SU-DHL-6 (cell line): Measurements from ENCODE around the gene DPH2.
A peak's percentile ranks its signal among the peaks of the same experiment; 100 is the strongest.

ENCODE experiments used
- H2AFZ ChIP-seq: fragments of 200-600 bp; sonication (generic); 2 replicates; pipeline ENCODE4 v1.6.1; 2014; ENCODE audit warnings: low read depth, mild to moderate bottlenecking, moderate library complexity, mixed read lengths, antibody characterized with exemption, low read length; ENCODE audit not compliant: severe bottlenecking
- H3F3A ChIP-seq: fragments of 200-600 bp; shearing (Covaris generic); 2 replicates; pipeline ENCODE4 v1.6.0; 2016; ENCODE audit warnings: antibody characterized with exemption, mild to moderate bottlenecking; ENCODE audit not compliant: insufficient read depth
- H3K27ac ChIP-seq: fragments of 200-600 bp; sonication (generic); 2 replicates; pipeline ENCODE4 v1.5.1; 2016; ENCODE audit warnings: low read depth, mild to moderate bottlenecking, low read length, moderate library complexity, mixed read lengths
- H3K27me3 ChIP-seq: fragments of 200-600 bp; sonication (generic), shearing (Covaris generic); 2 replicates; pipeline ENCODE4 v1.6.0; 2014; ENCODE audit warnings: mild to moderate bottlenecking, low read length
- H3K36me3 ChIP-seq: fragments of 200-600 bp; sonication (generic); 2 replicates; pipeline ENCODE4 v1.6.1; 2014; ENCODE audit warnings: mild to moderate bottlenecking, low read length, mixed read lengths
- H3K4me2 ChIP-seq: fragments of 300-600, 200-600 bp; shearing (Covaris generic), sonication (generic); 2 replicates; pipeline ENCODE4 v1.6.0; 2014; ENCODE audit warnings: low read length, low read depth, mild to moderate bottlenecking; ENCODE audit not compliant: poor library complexity, severe bottlenecking
- H3K4me3 ChIP-seq: fragments of 200-600 bp; sonication (generic); 2 replicates; pipeline ENCODE4 v1.5.1; 2014; ENCODE audit warnings: antibody characterized with exemption, low read length, mild to moderate bottlenecking, mixed read lengths; ENCODE audit not compliant: insufficient read depth, poor library complexity, severe bottlenecking
- H3K79me2 ChIP-seq: fragments of 200-600 bp; sonication (generic); 2 replicates; pipeline ENCODE4 v1.6.1; 2014; ENCODE audit warnings: mild to moderate bottlenecking, low read length, moderate library complexity; ENCODE audit not compliant: insufficient read depth
- H3K9ac ChIP-seq: fragments of 200-600 bp; sonication (generic); 2 replicates; pipeline ENCODE4 v1.7.0; 2014; ENCODE audit warnings: mild to moderate bottlenecking, low read length
- H3K9me2 ChIP-seq: fragments of 200-600 bp; sonication (generic); replicated peaks from 2 replicates; pipeline ENCODE4 v1.6.1; 2014; ENCODE audit warnings: low read length; ENCODE audit not compliant: insufficient read depth
- H3K9me3 ChIP-seq: fragments of 200-600 bp; sonication (generic); 2 replicates; pipeline ENCODE4 v1.6.1; 2014; ENCODE audit warnings: low read length, mixed read lengths; ENCODE audit not compliant: insufficient read depth
- H4K20me1 ChIP-seq: fragments of 200-600 bp; sonication (generic); 2 replicates; pipeline ENCODE4 v1.6.1; 2014; ENCODE audit warnings: low read depth, mild to moderate bottlenecking, antibody characterized with exemption, low read length, moderate library complexity, mixed read lengths
- EZH2phosphoT487 ChIP-seq: fragments of 200-600 bp; sonication (generic), shearing (Covaris generic); conservative IDR thresholded peaks from 2 replicates; pipeline ENCODE4 v1.6.1; 2018; ENCODE audit warnings: mild to moderate bottlenecking, antibody characterized with exemption, low read length, moderate library complexity, mixed read lengths
- TF ChIP-seq, protein P1 (sequence below): fragments of 200-600 bp; sonication (generic); IDR thresholded peaks from one replicate; pipeline ENCODE4 v1.5.1; 2017; ENCODE audit warnings: antibody characterized with exemption, mild to moderate bottlenecking, low read length, moderate library complexity; ENCODE audit not compliant: insufficient read depth, poor library complexity, severe bottlenecking

Gene DPH2

DNA sequence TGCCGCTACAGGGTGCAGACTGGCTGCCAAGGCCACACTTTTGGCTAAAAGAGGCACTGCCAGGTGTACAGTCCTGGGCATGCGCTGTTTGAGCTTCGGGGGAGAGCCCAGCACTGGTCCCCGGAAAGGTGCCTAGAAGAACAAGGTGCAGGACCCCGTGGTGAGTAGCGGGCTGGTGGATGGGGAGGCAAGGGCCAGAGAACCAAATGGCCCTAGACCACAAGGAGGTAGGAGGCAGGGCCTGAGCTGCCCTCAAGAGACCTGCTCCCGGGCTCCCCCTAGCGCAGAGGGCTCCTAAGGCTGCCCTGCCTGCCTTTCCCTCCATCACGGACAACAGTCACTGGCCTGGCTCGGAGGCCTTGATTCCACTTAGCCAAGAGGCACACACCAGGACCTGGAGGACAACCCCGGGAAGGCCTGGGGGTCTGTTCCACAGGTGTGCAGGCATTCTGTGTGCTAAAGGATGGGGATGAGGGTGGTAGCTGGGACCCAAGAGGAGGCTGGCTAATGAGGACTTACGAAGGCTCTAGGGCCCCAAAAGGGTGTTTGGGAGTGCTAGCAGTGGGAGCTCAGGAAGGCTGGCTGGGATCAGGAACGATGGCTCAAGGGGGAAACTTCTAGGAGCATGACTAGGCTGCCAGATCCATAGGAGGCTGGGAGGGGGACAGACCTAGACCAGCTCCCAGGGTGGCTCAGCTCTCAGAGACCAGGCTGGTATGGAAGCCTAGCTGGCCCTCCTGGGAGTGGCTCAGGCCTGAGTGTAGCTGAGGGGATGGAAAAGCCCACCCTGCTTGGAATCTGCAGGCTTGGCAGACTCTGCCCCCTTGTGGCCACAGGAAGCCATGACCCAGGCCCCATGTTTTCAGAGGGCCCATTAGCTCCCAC, 35.5 kb upstream of the DPH2 start:
- H2AFZ ChIP-seq: peak overlapping the region; percentile 46
- no peak overlapping the region for H3K9ac ChIP-seq
- no peak overlapping the region for H3K4me2 ChIP-seq
- H3K4me3 ChIP-seq: no peak overlapping the region
- H3F3A ChIP-seq: no peaks in the 10 kb centered on the region
- H3K9me2 ChIP-seq: no peaks in the 10 kb centered on the region
- H3K27ac ChIP-seq: no peak overlapping the region
- TF ChIP-seq EZH2phosphoT487: no peak
- TF ChIP-seq, protein P1, sequence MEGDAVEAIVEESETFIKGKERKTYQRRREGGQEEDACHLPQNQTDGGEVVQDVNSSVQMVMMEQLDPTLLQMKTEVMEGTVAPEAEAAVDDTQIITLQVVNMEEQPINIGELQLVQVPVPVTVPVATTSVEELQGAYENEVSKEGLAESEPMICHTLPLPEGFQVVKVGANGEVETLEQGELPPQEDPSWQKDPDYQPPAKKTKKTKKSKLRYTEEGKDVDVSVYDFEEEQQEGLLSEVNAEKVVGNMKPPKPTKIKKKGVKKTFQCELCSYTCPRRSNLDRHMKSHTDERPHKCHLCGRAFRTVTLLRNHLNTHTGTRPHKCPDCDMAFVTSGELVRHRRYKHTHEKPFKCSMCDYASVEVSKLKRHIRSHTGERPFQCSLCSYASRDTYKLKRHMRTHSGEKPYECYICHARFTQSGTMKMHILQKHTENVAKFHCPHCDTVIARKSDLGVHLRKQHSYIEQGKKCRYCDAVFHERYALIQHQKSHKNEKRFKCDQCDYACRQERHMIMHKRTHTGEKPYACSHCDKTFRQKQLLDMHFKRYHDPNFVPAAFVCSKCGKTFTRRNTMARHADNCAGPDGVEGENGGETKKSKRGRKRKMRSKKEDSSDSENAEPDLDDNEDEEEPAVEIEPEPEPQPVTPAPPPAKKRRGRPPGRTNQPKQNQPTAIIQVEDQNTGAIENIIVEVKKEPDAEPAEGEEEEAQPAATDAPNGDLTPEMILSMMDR: peak; percentile 66
- H3K9me3 ChIP-seq: no peaks in the 10 kb centered on the region
- no peaks in the 10 kb centered on the region for H4K20me1 ChIP-seq
- no peaks in the 10 kb centered on the region for H3K79me2 ChIP-seq
- H3K27me3 ChIP-seq: no peaks in the 10 kb centered on the region
- no peaks in the 10 kb centered on the region for H3K36me3 ChIP-seq

DNA sequence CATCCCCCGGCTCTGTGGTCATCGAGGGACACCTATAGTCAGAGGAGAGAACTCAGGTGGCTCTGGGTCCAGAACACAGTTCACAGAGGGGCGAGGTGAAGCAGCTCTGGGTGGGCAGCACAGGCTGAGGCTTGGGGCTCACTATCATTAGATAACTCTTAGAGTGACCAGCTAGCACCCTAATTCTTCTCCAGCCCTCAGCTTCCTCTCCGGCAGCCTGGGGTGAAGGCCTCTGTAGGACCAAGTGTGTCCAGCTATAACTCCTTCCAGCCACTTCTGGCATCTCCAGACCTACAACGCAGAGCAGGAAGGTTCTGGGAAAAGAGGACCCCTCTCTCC, 34.9 kb upstream of the DPH2 start:
- H3K27me3 ChIP-seq: no peaks in the 10 kb centered on the region
- H3K27ac ChIP-seq: no peak overlapping the region
- no peaks in the 10 kb centered on the region for H3K36me3 ChIP-seq
- TF ChIP-seq EZH2phosphoT487: no peak
- TF ChIP-seq, protein P1: no peak
- H3K9me3 ChIP-seq: no peaks in the 10 kb centered on the region
- no peak overlapping the region for H3K4me3 ChIP-seq
- no peak overlapping the region for H3K9ac ChIP-seq
- H3K4me2 ChIP-seq: no peak overlapping the region
- H3K79me2 ChIP-seq: no peaks in the 10 kb centered on the region
- no peaks in the 10 kb centered on the region for H4K20me1 ChIP-seq
- no peaks in the 10 kb centered on the region for H3K9me2 ChIP-seq
- no peak overlapping the region for H2AFZ ChIP-seq
- H3F3A ChIP-seq: no peaks in the 10 kb centered on the region

DNA sequence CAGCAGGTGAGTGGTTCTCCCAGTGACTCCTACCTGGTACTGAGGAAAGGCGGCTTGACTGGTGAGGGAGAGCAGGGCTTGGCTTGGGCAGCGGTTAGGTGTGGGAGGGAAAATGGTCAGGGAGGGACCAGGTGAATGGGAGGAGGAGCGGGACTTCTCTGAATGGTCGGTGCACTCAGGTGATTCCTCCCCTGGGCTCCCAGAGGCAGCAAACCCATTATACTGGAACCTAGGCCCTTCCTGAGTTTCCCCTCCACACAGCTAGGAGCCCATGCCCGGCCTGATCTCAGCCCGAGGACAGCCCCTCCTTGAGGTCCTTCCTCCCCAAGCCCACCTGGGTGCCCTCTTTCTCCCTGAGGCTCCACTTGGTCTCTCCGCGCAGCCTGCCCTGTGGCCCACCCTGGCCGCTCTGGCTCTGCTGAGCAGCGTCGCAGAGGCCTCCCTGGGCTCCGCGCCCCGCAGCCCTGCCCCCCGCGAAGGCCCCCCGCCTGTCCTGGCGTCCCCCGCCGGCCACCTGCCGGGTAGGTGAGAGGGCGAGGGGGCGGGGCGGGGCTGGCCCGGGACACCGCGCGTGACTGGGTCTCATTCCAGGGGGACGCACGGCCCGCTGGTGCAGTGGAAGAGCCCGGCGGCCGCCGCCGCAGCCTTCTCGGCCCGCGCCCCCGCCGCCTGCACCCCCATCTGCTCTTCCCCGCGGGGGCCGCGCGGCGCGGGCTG, 33.9 kb upstream of the DPH2 start:
- Histone ChIP-seq H3K27ac (no peak overlapping the region), H3F3A (no peaks in the 10 kb centered on the region), H3K4me3 (no peak overlapping the region), H3K9ac (no peak overlapping the region), H3K9me2 (no peaks in the 10 kb centered on the region), H3K79me2 (no peaks in the 10 kb centered on the region), H3K4me2 (no peak overlapping the region), H4K20me1 (no peaks in the 10 kb centered on the region), H3K27me3 (no peaks in the 10 kb centered on the region), H3K36me3 (no peaks in the 10 kb centered on the region), H3K9me3 (no peaks in the 10 kb centered on the region), H2AFZ (no peak overlapping the region)
- TF ChIP-seq, protein P1: no peak
- no peak for TF ChIP-seq EZH2phosphoT487
